GM19468 (cell line): Measurements from ENCODE around the gene PROS1.
"Not testable (repeated sequence)": the region's sequence is repeated elsewhere in the genome, so short reads cannot be mapped to it uniquely, and the experiment has no call there.

Experiments
- ATAC-seq: cut with Tn5 transposase; IDR thresholded peaks from one replicate; pipeline ENCODE4 v1.9.1; 2021; ENCODE audit warnings: mild to moderate bottlenecking, moderate library complexity, moderate number of reproducible peaks; ENCODE audit not compliant: unreplicated experiment; ENCODE audit errors: extremely low read depth

The PROS1 gene

GRCh38 chr3:93906245-93906644, 67.5 kb downstream of the PROS1 start:
- ATAC-seq: no peak

- no peak for ATAC-seq
Measured at GRCh38 chr3:93904568-93904967, 69.1 kb downstream of the PROS1 start.

GRCh38 chr3:93878250-93879017, 95.3 kb downstream of the PROS1 start:
- ATAC-seq: not testable (repeated sequence)

GRCh38 chr3:93877427-93877826, 96.3 kb downstream of the PROS1 start:
- not testable (repeated sequence) for ATAC-seq

- not testable (repeated sequence) for ATAC-seq
Measured at GRCh38 chr3:93873412-93873811, 100.3 kb downstream of the PROS1 start.

- ATAC-seq: no peak
Measured at GRCh38 chr3:93867425-93867824, 106.3 kb downstream of the PROS1 start.

- no peak for ATAC-seq
Measured at GRCh38 chr3:93861017-93861416, 112.7 kb downstream of the PROS1 start.

- ATAC-seq: no peak
Measured at GRCh38 chr3:93855401-93855800, 118.3 kb downstream of the PROS1 start.

GRCh38 chr3:93852228-93852627, 121.5 kb downstream of the PROS1 start:
- not testable (repeated sequence) for ATAC-seq

- ATAC-seq: no peak
Measured at GRCh38 chr3:93843981-93844380, 129.7 kb downstream of the PROS1 start.

GRCh38 chr3:93839193-93839592, 134.5 kb downstream of the PROS1 start:
- not testable (repeated sequence) for ATAC-seq
